Lower leg skin (tissue), 4 donors: Measurements from ENCODE around the gene MPL. TPM values are rescaled to one million over a fixed set of nuclear protein-coding genes. Genes with fewer than 3 reads are reported as not detected.

Experiments
- DNase-seq, 2 donors: peaks; one replicate each; pipeline ENCODE4 v3.0.0-alpha.2; 2019; ENCODE audit warnings: low spot score in 2 of 2
- H3K4me3 ChIP-seq: fragments of 200-600 bp; sonication (generic); 2 replicates; pipeline ENCODE4 v1.5.1; 2017; ENCODE audit warnings: mild to moderate bottlenecking, low read depth; ENCODE audit not compliant: poor library complexity, severe bottlenecking
- CTCF ChIP-seq, 3 donors: fragments of 450-650 bp; IDR thresholded peaks; one replicate each; pipeline ENCODE4 v1.5.1; 2016; ENCODE audit warnings: antibody characterized with exemption in 3 of 3, mild to moderate bottlenecking in 3 of 3, moderate library complexity in 2 of 3
- POLR2A ChIP-seq, 2 donors: fragments of 450-650 bp; IDR thresholded peaks; one replicate each; pipeline ENCODE4 v1.6.1; 2016 to 2017; ENCODE audit warnings: antibody characterized with exemption in 2 of 2, mild to moderate bottlenecking in 1 of 2, moderate library complexity in 1 of 2
- WGBS, 2 donors: methylation state at CpG; one replicate each; pipeline ENCODE4 v1.1.5; 2018; 5-methylcytosine and 5-hydroxymethylcytosine counted together
- intact Hi-C: fragments of 100-400 bp; cut with DNase I; formaldehyde crosslinking; loops from one replicate; pipeline ENCODE4 v1.15.0; 2023; ENCODE audit warnings: low total_unique reads
- total RNA-seq, 4 donors: library from RNA; depleted of rRNA; stranded (reverse); fragments of >200 nt; gene quantifications; one replicate each; pipeline ENCODE4 v1.1.0, GENCODE V29; 2016

Gene MPL
- total RNA-seq, 4 donors from 2014 or later, result 0.15 TPM; not detected in 3

- H3K4me3 ChIP-seq, result no peak overlapping the region
- 90% methylated on average over 2 of the region's 2 CpGs for WGBS, 2 donors
- intact Hi-C loops, result no loop called here
- DNase-seq, result no peak
- no peak for TF ChIP-seq CTCF (IDR thresholded peaks at IDR 0.05)
- TF ChIP-seq POLR2A (IDR thresholded peaks at IDR 0.05), result no peak
Measured at GRCh38 chr1:43293176-43293575, 44.4 kb upstream of the MPL start.

- 64% methylated on average over 7 of the region's 7 CpGs for WGBS, 2 donors
- H3K4me3 ChIP-seq, result no peak overlapping the region
- intact Hi-C loops, result no loop called here
- peak in 1 of 2 donors; percentile 38 for DNase-seq
- TF ChIP-seq POLR2A (IDR thresholded peaks at IDR 0.05), result no peak
- TF ChIP-seq CTCF (IDR thresholded peaks at IDR 0.05), result no peak
Measured at GRCh38 chr1:43293896-43294760, 43.5 kb upstream of the MPL start.

- no peak overlapping the region for H3K4me3 ChIP-seq
- 82 to 90% methylated on average over 8 of the region's 8 CpGs for WGBS, 2 donors
- TF ChIP-seq POLR2A (IDR thresholded peaks at IDR 0.05) (no peak), CTCF (IDR thresholded peaks at IDR 0.05) (no peak)
- DNase-seq, result no peak
- intact Hi-C loops, result no loop called here
Measured at GRCh38 chr1:43294761-43295160, 42.9 kb upstream of the MPL start.

GRCh38 chr1:43296207-43296606, 41.4 kb upstream of the MPL start:
- TF ChIP-seq POLR2A (IDR thresholded peaks at IDR 0.05) (no peak), CTCF (IDR thresholded peaks at IDR 0.05) (no peak)
- WGBS, 2 donors, result 46 to 47% methylated on average over 1 of the region's 1 CpG
- H3K4me3 ChIP-seq, result no peak overlapping the region
- intact Hi-C loops, result no loop called here
- no peak for DNase-seq

GRCh38 chr1:43298055-43298454, 39.6 kb upstream of the MPL start:
- H3K4me3 ChIP-seq, result no peak overlapping the region
- TF ChIP-seq CTCF (IDR thresholded peaks at IDR 0.05) (no peak), POLR2A (IDR thresholded peaks at IDR 0.05) (no peak)
- intact Hi-C loops, result no loop called here
- DNase-seq, result no peak
- WGBS, 2 donors, result 74 to 87% methylated on average over 1 of the region's 1 CpG

- DNase-seq, result no peak
- no peak overlapping the region for H3K4me3 ChIP-seq
- TF ChIP-seq POLR2A (IDR thresholded peaks at IDR 0.05), result no peak
- TF ChIP-seq CTCF (IDR thresholded peaks at IDR 0.05), result no peak
- intact Hi-C loops, result no loop called here
Measured at GRCh38 chr1:43299101-43299500, 38.5 kb upstream of the MPL start.
